ENCODE results near the gene TAOK3.

GRCh38 chr12:118302053-118302452 lies 70.7 kb downstream of the TAOK3 start:
- TF ChIP-seq MEF2A (IDR thresholded peaks at IDR 0.05; ENCODE audit: control insufficient read depth, low read depth, low read length) (no peak), GATA2 (CRISPR knock-in tag; IDR thresholded peaks at IDR 0.05) (no peak), PTRF (tag; IDR thresholded peaks at IDR 0.05) (no peak), MAX (CRISPR knock-in tag; IDR thresholded peaks at IDR 0.05) (no peak), CTCF (IDR thresholded peaks at IDR 0.05 in 2 of 3, conservative IDR thresholded peaks at IDR 0.05 in 1 of 3; ENCODE audit: insufficient read depth in 2 of 3, low read depth in 1 of 3, low read length in 3 of 3) (no peak), HNRNPL (IDR thresholded peaks at IDR 0.05; ENCODE audit: low read depth, low read length) (no peak)

All from K562 (cell line).